Thymus (tissue), 11 donors: ENCODE measurements around the gene MGLL. TPM values are rescaled to one million over a fixed set of nuclear protein-coding genes. Genes with fewer than 3 reads are reported as not detected.
A peak's percentile ranks its signal among the peaks of the same experiment; 100 is the strongest.

Experiments used
- DNase-seq, 9 donors: peaks; one replicate each; pipeline ENCODE4 v3.0.0-alpha.2; 2013; ENCODE audit warnings: low spot score in 9 of 9, low read depth in 6 of 9, missing footprints in 1 of 9
- H3K27ac ChIP-seq, 2 donors: one replicate each; pipeline ENCODE4 v1.5.1; 2013; ENCODE audit warnings: control low read depth in 1 of 2, low read depth in 1 of 2, low read length in 1 of 2, mild to moderate bottlenecking in 1 of 2, moderate library complexity in 1 of 2
- H3K27me3 ChIP-seq, 2 donors: one replicate each; pipeline ENCODE4 v1.5.1; 2013; ENCODE audit warnings: low read length in 1 of 2; ENCODE audit not compliant: control insufficient read depth in 2 of 2, insufficient read depth in 1 of 2
- H3K36me3 ChIP-seq, 2 donors: one replicate each; pipeline ENCODE4 v1.5.1; 2013; ENCODE audit warnings: low read length in 1 of 2, mild to moderate bottlenecking in 1 of 2, moderate library complexity in 1 of 2; ENCODE audit not compliant: control insufficient read depth in 2 of 2, insufficient read depth in 2 of 2
- H3K4me1 ChIP-seq, 2 donors: one replicate each; pipeline ENCODE4 v1.5.1; 2013; ENCODE audit warnings: low read length in 2 of 2; ENCODE audit not compliant: control insufficient read depth in 2 of 2, insufficient read depth in 2 of 2
- H3K4me3 ChIP-seq, 2 donors: one replicate each; pipeline ENCODE4 v1.5.1; 2013; ENCODE audit warnings: low read length in 2 of 2, control low read depth in 1 of 2, mild to moderate bottlenecking in 1 of 2
- H3K9me3 ChIP-seq, 2 donors: one replicate each; pipeline ENCODE4 v1.5.1; 2013; ENCODE audit warnings: low read length in 1 of 2, mild to moderate bottlenecking in 1 of 2; ENCODE audit not compliant: control insufficient read depth in 2 of 2, insufficient read depth in 1 of 2
- WGBS: extraction: QIAGEN DNeasy Blood & Tissue Kit; methylation state at CpG from one replicate; pipeline ENCODE4 v1.1.7; 2013; 5-methylcytosine and 5-hydroxymethylcytosine counted together
- polyA plus RNA-seq: library from polyadenylated mRNA; stranded (reverse); fragments of 200-250 nt; gene quantifications from one replicate; pipeline ENCODE4 v1.2.3, GENCODE V29; 2013
- total RNA-seq: library from RNA; stranded (reverse); fragments of 120-200 nt; gene quantifications from one replicate; pipeline ENCODE4 v1.2.4, GENCODE V29; 2013
- donor health status: healthy.

MGLL gene
- total and polyA plus RNA-seq, 2 donors, result 5.4 to 15.2 TPM

GRCh38 chr3:127792541-127793292 lies 29.6 kb downstream of the MGLL start:
- H3K4me1 ChIP-seq, result peaks cover 4 to 27% of the 10 kb centered on the region in 2 donors
- H3K4me3 ChIP-seq, result no peak overlapping the region
- no peaks in the 10 kb centered on the region for H3K27me3 ChIP-seq
- no peak overlapping the region for H3K27ac ChIP-seq
- WGBS, result 81% methylated on average over 18 of the region's 18 CpGs
- no peaks in the 10 kb centered on the region for H3K36me3 ChIP-seq
- H3K9me3 ChIP-seq, result peaks cover 0 to 2% of the 10 kb centered on the region in 2 donors
- DNase-seq, result peak in 4 of 9 donors; percentile 40 to 72 (median 44)

- Histone ChIP-seq H3K4me1 (peaks cover 4 to 36% of the 10 kb centered on the region in 2 donors), H3K9me3 (peaks cover 0 to 2% of the 10 kb centered on the region in 2 donors), H3K27me3 (no peaks in the 10 kb centered on the region), H3K27ac (peak overlapping the region in 1 of 2 donors; percentile 43), H3K4me3 (no peak overlapping the region), H3K36me3 (no peaks in the 10 kb centered on the region)
- 54% methylated on average over 9 of the region's 9 CpGs for WGBS
- DNase-seq, result peak; percentile 32 to 88 (median 63)
These were observed 30.9 kb downstream of the MGLL start for GRCh38 chr3:127791221-127791913.

GRCh38 chr3:127790882-127791183 lies 31.5 kb downstream of the MGLL start:
- H3K36me3 ChIP-seq, result no peaks in the 10 kb centered on the region
- peaks cover 4 to 40% of the 10 kb centered on the region in 2 donors for H3K4me1 ChIP-seq
- H3K9me3 ChIP-seq, result peaks cover 0 to 2% of the 10 kb centered on the region in 2 donors
- H3K4me3 ChIP-seq, result no peak overlapping the region
- DNase-seq, result no peak
- no peaks in the 10 kb centered on the region for H3K27me3 ChIP-seq
- H3K27ac ChIP-seq, result peak overlapping the region in 1 of 2 donors; percentile 43
- WGBS, result 77% methylated on average over 7 of the region's 7 CpGs

- no peak for DNase-seq
- H3K36me3 ChIP-seq, result no peaks in the 10 kb centered on the region
- no peak overlapping the region for H3K4me3 ChIP-seq
- 98% methylated on average over 19 of the region's 19 CpGs for WGBS
- peaks cover 4 to 46% of the 10 kb centered on the region in 2 donors for H3K4me1 ChIP-seq
- H3K9me3 ChIP-seq, result peaks cover 0 to 2% of the 10 kb centered on the region in 2 donors
- no peaks in the 10 kb centered on the region for H3K27me3 ChIP-seq
- no peak overlapping the region for H3K27ac ChIP-seq
These were observed 32.1 kb downstream of the MGLL start for GRCh38 chr3:127789990-127790881.

GRCh38 chr3:127789051-127789450 lies 33.3 kb downstream of the MGLL start:
- Histone ChIP-seq H3K27me3 (no peaks in the 10 kb centered on the region), H3K4me1 (peaks cover 4 to 58% of the 10 kb centered on the region in 2 donors), H3K4me3 (no peak overlapping the region), H3K36me3 (no peaks in the 10 kb centered on the region), H3K9me3 (peaks cover 0 to 2% of the 10 kb centered on the region in 2 donors), H3K27ac (no peak overlapping the region)
- DNase-seq, result no peak
- WGBS, result 98% methylated on average over 5 of the region's 5 CpGs

- H3K27me3 ChIP-seq, result no peaks in the 10 kb centered on the region
- H3K4me1 ChIP-seq, result peaks cover 4 to 60% of the 10 kb centered on the region in 2 donors
- H3K4me3 ChIP-seq, result no peak overlapping the region
- no peak for DNase-seq
- no peaks in the 10 kb centered on the region for H3K36me3 ChIP-seq
- WGBS, result 93% methylated on average over 9 of the region's 9 CpGs
- H3K9me3 ChIP-seq, result peaks cover 0 to 2% of the 10 kb centered on the region in 2 donors
- no peak overlapping the region for H3K27ac ChIP-seq
These were observed 33.8 kb downstream of the MGLL start for GRCh38 chr3:127788451-127788909.

GRCh38 chr3:127787571-127788365 lies 34.5 kb downstream of the MGLL start:
- Histone ChIP-seq H3K36me3 (no peaks in the 10 kb centered on the region), H3K4me3 (no peak overlapping the region), H3K9me3 (no peaks in the 10 kb centered on the region), H3K27me3 (no peaks in the 10 kb centered on the region), H3K4me1 (peaks cover 4 to 58% of the 10 kb centered on the region in 2 donors), H3K27ac (no peak overlapping the region)
- no peak for DNase-seq
- WGBS, result 97% methylated on average over 16 of the region's 16 CpGs

GRCh38 chr3:127787071-127787490 lies 35.2 kb downstream of the MGLL start:
- no peaks in the 10 kb centered on the region for H3K9me3 ChIP-seq
- H3K27me3 ChIP-seq, result no peaks in the 10 kb centered on the region
- DNase-seq, result no peak
- H3K36me3 ChIP-seq, result no peaks in the 10 kb centered on the region
- H3K27ac ChIP-seq, result no peak overlapping the region
- peaks cover 4 to 51% of the 10 kb centered on the region in 2 donors for H3K4me1 ChIP-seq
- no peak overlapping the region for H3K4me3 ChIP-seq
- WGBS, result 93% methylated on average over 9 of the region's 9 CpGs
